HG03442 (cell line): ENCODE measurements around the gene CREB3L4.

Experiments used
- ATAC-seq: cut with Tn5 transposase; IDR thresholded peaks from one replicate; pipeline ENCODE4 v1.9.1; 2021; ENCODE audit warnings: mild to moderate bottlenecking, moderate library complexity; ENCODE audit not compliant: unreplicated experiment

Gene CREB3L4

DNA sequence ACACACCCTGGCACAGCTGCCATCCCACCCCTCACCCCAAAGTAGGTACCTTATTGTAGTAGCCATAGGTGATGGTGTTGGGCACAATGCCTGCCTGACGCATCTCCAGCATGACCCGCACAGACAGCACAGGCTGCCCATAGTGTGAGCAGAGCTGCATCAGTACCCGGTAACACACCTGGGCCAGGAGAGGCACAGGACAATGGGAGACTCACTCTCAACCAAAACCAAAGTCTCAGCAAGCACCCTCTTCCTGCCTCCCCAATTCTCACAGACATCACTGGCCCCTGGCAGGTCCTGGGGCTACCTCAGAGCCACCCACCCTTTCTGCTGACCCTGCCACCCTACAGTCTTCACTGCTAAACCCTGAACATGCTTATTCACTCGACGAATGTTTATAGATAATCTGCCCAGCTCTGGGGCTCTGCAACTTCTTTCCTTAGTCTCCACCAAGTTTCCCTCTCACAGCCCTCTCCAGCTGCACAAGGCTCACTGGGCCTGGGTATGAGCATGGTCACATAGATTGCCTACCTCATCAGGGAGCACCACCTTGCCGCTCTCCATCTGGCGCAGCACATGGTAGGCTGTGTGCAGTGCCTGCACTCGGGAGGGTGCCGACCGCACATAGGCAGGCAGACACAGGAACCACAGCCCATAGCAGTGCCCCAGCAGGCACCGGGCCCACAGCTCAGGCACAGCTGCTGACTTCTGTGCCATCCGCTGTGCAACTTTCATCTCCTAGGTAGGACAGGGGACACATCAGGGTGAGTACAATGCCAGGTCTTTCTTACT is 31.5 kb upstream of the CREB3L4 start:
- ATAC-seq: no peak

DNA sequence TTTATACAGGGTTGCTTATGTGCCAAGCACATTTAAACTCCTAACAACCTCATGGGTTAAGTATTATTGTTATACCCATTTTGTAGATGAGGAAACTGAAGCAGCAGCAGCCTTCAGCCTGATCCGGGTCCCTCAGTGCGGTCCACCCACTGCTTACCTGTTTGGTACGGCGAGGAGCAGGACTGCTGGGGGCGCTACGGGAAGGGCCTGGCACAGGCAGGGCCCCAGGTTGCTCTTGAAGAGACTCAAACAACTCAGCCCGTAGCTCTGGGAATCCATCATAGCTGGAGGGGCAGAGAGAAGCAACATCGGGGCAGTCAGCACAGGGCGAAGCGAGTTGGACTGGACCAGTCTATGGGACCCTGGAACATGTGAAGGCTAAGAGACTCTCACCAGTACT is 30.4 kb upstream of the CREB3L4 start:
- ATAC-seq: no peak

- no peak for ATAC-seq
Observed at GRCh38 chr1:153938996-153939395, 28.7 kb upstream of the CREB3L4 start.

GRCh38 chr1:153939476-153939875 is 28.2 kb upstream of the CREB3L4 start:
- no peak for ATAC-seq

DNA sequence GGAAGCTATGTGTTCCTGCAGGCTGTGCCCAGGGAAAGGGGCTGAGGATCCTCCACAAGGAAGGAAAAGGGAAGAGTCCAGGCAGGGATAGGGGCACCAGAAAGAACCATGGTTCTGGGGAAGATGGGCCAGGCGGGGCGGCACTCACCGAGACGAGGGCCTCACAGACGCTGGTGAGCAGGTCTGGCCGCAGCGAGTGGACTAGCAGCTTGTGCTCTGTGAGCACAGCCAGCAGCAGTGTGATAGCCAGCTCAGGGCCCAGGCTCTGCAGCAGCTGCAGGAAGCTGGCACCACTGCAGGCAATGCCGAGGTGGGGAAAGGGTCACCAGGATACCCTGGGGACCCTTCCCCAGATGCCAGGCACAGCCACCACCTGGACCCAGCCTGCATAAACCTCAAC is 26.9 kb upstream of the CREB3L4 start:
- no peak for ATAC-seq

DNA sequence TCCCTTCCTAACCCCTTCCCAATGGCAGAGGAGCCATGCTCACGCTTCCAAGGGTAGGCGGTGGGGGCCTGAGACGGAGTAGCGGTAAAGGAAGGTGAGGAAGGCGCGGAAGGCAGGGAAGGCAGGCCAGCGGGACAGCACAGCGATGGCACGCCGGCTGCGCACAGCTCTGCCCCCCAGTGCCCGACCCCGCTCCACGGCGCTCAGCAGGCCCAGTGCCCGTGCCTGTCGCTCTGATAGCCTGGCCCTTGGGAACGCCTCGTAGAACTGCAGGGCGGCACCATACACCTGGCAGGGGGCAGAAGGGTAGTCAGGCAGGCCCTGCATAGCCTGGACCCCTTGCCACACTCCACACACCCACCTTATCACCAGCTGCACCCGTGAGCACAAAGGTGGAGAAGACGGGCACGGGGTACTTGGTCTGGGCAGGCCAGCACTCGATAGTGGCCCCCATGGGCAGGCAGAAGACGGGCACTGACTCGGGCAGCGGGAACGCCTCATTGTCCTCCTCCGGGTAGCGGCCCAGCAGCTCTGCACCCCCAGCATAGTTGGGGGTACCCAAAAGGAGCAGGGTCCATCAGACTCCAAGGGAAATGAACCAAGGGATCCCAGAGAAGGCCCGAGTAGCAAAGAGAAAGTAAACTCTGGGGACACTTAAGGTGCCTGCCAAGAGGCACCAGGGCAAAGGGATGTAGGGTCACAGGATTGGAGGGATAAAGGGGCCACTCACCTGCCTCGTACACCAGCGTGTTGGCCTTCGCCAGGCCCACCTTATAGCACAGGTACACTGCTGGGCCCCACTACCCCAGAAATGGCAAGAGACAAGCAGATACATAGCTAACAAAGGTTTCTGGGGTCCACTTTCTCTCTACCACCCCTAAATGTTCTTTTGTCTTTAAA is 25.6 kb upstream of the CREB3L4 start:
- ATAC-seq: no peak

DNA sequence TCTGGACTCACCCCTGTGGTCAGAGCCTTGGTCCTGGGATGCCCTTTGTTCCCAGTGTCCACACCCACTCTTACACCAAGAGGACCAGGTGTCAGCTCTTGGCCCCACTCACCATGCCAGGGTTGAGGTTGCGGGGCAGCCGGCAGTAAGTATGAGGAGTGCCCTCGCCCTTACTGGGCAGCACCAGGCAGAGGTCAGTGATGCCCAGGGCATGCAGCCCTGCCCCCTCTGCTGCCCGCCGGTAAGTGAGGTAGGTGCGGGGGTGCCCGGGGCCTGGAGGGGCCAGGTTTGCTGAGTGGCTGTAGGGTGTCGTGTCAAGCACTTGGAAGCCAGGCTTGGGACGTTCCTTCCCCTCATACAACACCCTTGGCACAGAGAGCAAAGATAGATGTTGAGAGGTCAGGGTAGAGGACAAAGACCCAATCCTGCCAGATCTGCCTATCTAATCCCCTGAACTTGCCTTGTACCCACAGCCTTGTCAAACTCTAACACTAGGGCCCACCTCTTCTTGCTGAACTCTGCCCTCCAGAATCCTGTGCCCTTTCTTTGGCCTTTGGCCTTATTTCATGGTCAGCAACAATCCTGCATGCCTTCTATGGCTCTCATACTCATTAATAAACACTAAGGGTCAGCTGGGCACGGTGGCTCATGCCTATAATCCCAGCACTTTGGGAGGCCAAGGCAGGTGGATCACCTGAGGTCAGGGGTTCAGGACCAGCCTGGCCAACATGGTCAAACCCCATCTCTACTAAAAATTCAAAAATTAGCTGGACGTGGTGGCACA is 24.7 kb upstream of the CREB3L4 start:
- no peak for ATAC-seq

DNA sequence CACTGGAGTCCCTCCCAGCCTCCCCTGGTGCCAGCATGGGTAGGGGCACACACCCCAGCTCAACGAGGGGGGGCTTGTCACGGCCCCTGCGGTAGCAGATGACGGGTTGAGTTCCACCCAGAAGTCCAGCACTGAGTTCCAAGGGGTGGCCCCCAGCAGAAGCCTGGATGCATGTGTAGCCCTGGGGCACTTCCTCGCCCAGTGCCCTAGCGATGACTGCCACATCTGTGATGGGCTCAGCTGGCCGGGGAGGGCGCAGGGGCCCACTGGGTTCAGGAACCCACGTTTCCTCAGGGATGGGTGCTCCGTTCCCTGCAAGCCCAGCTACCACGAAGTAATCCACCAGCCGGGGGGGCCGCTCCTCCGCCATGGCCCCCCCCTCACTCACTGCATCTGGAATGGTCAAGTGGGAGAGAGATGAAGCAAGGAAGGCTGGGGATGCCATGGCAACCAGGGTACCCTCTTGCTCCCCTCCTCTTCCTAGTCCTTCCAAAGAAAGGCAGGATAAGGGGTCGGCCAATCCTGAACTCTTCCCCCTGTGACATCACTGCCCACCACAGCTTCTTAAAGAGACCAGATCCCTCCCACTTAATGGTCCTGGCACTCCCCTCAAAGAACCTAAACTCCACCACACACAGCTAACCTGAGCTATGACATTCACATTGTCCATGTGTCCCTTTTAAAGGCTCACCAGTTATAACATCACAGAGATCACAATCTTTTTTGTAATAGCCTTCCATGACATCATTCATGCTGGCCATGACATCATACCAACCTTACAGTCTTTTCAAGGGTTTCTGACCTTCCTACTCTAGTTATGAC is 23.5 kb upstream of the CREB3L4 start:
- no peak for ATAC-seq

DNA sequence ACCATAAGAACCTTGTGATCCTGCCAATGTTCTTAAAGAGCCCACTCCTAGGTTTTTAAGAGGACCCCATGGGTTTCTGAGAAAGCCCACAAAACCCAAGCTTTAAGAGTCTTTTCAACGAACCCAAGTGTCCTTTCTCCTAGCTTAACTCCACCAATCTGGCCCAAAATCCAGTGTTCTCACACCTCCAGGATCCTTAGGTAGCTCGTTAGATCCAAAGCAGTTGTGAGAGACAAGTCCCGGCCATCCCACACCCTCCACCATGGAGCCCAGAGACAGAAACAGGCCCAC is 22.9 kb upstream of the CREB3L4 start:
- ATAC-seq: no peak

DNA sequence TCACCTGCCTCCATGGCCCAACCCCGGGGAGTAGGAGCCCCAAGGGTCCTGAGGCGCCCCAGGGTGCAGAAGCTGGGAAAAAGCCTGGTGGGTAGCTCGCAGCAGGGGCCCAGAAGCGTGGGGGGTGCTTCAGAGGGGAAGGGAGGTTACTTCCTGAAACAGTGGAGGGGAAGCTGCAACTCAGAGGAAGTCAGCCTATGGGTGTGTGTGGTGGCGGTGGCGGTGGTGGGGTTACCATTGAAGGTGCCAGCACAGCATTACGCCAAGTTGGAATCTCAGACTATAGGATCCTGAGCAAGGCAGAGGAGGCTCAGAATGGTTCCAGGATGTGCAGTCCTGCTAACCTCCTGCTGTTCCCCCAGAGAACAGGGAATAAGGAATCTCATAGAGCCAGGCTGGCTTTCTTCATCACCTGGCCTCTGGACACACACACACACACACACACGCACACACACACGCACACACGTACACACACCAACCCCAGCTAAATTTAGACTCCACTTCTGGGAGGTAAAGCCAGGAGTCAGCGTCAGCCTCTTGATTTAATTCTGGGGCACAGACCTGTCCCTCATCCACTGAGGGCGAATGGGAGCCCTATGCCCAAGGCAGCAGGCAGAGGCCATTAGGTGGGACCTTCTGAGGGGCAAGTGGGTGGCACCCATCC is 22.4 kb upstream of the CREB3L4 start:
- ATAC-seq: no peak

DNA sequence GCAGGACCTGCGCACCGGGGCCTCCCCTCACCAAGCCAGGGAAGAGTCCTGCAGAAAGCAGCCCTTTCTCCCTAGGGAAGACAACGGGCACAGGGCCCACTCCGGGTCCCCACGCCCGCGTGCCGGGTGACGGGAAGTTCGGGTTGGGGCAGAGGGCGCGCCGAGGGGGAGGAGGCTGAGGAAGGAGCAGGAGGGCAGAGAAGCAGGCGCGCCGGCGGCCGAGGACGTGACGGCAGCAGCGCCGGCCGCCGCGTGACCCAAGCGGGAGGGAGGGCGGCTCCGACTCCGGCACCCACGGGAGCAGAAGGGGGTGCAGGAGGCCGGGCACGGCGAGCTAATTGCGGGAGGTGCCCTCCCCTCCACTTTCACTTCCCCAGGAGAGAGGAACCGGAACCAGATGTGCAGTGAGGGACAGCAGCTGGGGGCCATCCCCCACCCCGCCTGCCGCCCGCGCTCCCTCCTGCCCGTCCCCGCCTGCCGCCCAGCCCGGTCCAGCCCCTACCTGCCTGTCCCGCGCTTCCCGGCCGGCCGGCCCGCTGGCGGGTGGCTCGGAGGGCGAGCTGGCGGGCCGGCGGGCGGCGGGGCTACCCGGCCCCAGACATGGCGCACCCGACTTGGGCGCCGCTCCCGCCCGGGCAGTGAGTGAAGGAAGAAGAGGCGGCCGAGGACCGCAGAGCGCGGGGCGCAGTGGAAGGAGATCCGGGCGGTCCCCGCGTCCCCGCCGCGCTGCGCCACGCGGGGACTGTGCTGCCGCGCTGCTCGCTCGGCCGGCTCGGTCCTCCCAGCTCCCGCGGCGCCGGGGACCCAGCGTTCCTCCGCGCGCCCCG is 21.7 kb upstream of the CREB3L4 start:
- peak; percentile 67 for ATAC-seq

GRCh38 chr1:153946622-153947241 is 21.0 kb upstream of the CREB3L4 start, which contains the start of gene DENND4B:
Gene DENND4B (minus strand): TSS chr1:153946718. CDS start chr1:153944374, 2,344 bp downstream.
- ATAC-seq: peak; percentile 54

GRCh38 chr1:153951183-153951582 is 16.5 kb upstream of the CREB3L4 start:
- no peak for ATAC-seq

DNA sequence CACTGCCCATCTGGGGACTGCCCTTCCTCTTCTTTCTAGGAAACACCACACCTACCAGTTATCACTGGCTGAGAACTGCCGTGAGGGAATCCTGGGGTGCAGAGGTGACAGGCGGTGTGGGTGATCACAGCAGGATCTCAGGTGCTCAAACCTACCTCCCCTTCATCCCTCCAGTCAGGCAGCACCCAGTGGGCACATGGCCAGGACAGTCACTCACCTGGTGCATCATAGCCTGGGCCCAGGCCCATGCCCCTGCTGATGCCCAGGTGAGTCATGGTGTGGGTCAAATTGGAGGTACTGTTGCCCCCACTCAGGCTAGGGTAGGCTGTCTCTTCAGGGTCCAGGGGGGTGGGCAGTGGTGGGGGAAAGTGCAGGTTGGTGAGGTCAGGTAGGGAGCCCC is 15.9 kb upstream of the CREB3L4 start:
- ATAC-seq: no peak

DNA sequence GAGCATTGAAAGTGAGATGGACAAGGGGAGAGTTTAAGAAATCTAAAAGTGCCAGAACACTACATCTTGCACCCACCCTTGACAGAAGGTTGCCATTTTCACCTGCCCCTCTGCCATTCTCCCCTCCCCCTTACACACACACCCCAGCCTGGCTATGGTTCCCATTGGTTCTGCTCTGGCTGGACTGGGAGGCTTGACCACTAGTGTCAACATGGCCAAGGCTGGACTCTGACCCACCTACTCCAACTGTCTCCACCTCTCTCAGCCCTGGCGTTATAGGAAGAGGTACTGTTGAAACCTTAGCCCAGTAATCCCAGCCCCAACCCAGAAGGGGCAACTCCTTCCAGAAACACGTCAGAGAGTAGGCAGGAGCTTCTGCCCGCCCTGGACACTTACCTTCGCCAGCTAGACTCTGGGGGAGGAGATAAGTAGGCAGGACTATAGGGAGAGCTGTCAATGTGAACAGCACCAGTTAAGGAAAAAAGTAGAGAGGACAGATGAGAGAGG is 13.8 kb upstream of the CREB3L4 start:
- no peak for ATAC-seq

GRCh38 chr1:153954826-153955225 is 12.9 kb upstream of the CREB3L4 start:
- no peak for ATAC-seq

GRCh38 chr1:153956997-153957715 is 10.5 kb upstream of the CREB3L4 start:
- ATAC-seq: no peak

DNA sequence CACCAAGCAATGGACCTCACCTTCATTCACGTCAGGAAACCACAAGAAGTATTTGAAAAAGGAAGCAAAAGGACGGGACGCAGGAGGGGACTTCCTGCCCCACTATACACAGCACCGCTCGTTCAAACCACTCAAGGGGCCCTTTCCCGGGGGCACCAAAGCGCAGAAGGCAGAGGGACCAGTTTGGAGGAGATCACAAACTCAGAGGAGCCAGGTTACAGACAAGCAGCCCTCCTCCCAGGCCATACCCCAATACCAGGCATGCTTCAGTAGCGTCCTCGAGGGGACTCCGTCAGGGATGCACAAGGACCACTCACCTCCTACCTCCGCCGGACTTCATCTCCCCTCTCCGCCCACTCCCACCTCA is 10.0 kb upstream of the CREB3L4 start:
- ATAC-seq: peak; percentile 5
